ENCODE results near the gene INSYN2B.

INSYN2B gene

DNA sequence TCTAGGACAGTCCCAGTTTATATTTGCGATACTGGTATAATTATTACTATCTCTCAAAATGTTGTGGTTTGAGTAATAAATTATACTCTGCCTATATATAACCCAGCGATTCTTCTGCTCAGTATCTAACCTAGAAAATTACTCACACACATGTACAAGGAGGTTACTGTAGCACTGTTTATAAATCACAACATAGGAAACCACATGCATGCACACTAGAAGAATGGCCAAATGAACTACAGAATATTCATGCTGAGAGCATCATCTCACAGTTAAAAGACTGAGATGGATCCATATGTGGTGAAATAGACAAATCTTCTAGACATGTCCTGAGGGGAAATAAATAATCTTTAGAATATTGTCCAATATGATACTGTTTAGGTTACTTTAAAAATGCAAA lies 62.1 kb downstream of the INSYN2B start:
- peaks cover 10% of the 10 kb centered on the region for H3K36me3 Mint-ChIP-seq (ENCODE audit: insufficient read depth)
- H3K27me3 Mint-ChIP-seq = no peaks in the 10 kb centered on the region
- H3K9me3 Mint-ChIP-seq = no peaks in the 10 kb centered on the region
- no peak overlapping the region for H3K27ac Mint-ChIP-seq (ENCODE audit: low read depth)
- H3K4me3 Mint-ChIP-seq = no peak overlapping the region
- peaks cover 23% of the 10 kb centered on the region for H3K4me1 Mint-ChIP-seq
- DNase-seq (ENCODE audit: low spot score in 2 of 2) = no peak
- no peak for ATAC-seq (replicated peaks; ENCODE audit: extremely low read depth, poor library complexity, severe bottlenecking)

DNA sequence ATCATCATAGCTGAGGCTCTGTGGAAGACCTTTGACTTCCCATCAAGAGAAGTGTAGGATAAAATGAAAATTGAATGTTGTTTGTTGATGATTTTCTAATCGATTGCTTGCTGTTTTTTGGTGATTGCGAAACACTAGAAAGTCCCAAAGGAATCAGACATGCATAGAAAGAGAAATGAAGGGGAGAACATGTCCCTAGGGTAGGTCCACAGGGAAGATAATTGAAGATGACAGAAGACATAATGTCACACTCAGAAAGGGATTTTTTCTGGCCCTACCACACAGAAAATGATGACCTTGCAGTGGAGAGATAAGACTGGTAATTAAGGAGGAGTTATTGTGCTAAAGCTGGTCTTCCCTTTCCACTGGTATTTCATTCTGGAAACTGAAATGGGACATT lies 62.8 kb downstream of the INSYN2B start:
- Mint-ChIP-seq H3K4me3 (no peak overlapping the region), H3K36me3 (ENCODE audit: insufficient read depth) (peaks cover 9% of the 10 kb centered on the region), H3K9me3 (no peaks in the 10 kb centered on the region), H3K27ac (ENCODE audit: low read depth) (no peak overlapping the region), H3K4me1 (peaks cover 23% of the 10 kb centered on the region), H3K27me3 (no peaks in the 10 kb centered on the region)
- DNase-seq (ENCODE audit: low spot score in 2 of 2) (no peak), ATAC-seq (replicated peaks; ENCODE audit: extremely low read depth, poor library complexity, severe bottlenecking) (no peak)

DNA sequence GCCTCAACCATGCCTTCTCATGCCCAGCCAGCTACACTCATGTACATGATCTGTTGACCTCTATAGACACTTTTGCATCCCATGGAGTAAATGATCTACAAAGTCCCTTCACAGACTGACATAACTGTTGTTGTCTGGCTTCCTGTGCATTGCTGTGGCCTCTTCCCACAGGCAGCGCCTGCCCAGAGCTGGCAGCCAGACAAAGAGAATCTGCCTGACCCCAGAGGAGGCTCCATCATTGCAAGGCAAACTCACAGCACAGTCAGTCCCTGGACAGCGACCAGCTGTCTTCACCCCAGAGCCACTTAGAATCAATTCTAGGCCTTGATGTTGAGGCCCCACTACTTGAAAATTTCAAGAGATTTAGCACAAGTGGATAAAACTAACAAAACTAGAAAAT lies 65.5 kb downstream of the INSYN2B start:
- ATAC-seq (replicated peaks; ENCODE audit: extremely low read depth, poor library complexity, severe bottlenecking) (no peak), DNase-seq (ENCODE audit: low spot score in 2 of 2) (no peak)
- Mint-ChIP-seq H3K27me3 (no peaks in the 10 kb centered on the region), H3K36me3 (ENCODE audit: insufficient read depth) (peaks cover 9% of the 10 kb centered on the region), H3K27ac (ENCODE audit: low read depth) (no peak overlapping the region), H3K4me3 (no peak overlapping the region), H3K9me3 (no peaks in the 10 kb centered on the region), H3K4me1 (peaks cover 32% of the 10 kb centered on the region)

DNA sequence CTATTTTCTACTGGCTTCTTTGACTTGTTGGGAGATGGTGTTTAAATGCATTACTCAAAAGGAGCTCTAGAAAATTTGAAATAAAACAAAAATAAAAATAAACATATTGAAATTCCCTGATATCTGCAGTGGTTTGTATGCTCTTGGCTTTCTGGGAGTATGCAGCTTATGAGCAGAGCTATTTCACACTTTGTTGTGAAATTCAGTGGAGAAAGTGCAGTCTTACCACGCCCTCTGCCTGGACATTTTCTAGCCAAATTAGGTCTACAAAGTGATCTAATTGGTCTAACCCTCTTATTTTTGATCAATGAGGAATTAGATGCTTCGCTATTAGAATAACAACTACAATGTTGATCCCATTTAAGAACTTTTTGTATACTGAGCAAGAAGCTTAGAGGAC lies 66.8 kb downstream of the INSYN2B start:
- Mint-ChIP-seq H3K4me3 (no peak overlapping the region), H3K27ac (ENCODE audit: low read depth) (no peak overlapping the region), H3K36me3 (ENCODE audit: insufficient read depth) (peaks cover 5% of the 10 kb centered on the region), H3K9me3 (no peaks in the 10 kb centered on the region), H3K4me1 (peaks cover 29% of the 10 kb centered on the region), H3K27me3 (no peaks in the 10 kb centered on the region)
- no peak for ATAC-seq (replicated peaks; ENCODE audit: extremely low read depth, poor library complexity, severe bottlenecking)
- no peak for DNase-seq (ENCODE audit: low spot score in 2 of 2)

DNA sequence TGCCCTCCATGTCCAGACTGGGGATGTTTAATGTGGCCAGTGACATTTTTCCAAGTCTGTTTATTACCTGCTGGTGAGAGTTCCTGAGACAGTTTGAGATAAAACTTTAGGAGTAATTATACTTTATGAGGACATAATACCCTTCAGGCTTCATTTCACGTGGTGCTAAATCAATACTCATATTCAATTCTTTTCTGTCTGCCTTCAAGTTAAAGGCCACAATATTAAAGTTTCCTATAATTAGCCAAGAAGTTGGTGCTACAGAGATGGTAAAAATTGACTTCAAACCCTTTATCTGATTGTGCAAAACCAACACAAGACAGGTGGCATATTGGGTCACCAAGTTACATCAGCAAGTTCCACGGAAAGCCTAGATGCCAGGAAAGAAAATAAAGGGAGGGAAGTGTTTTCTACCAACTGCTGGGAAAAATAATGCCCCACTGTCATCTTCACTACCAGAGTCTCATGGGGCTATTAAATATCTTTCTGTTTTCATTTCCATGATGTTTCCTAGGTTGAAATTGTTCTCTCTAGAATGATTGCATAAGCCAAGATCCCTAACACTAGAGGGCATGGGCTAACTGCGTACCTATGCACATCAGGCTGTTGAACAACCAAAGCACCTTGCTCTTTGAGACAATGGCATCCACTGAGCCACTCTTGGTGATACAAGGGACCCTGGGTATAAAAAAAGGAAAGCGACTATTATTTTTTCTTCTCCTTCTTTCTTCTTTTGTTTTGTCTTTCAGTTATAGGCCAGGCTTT lies 68.7 kb downstream of the INSYN2B start:
- Mint-ChIP-seq H3K4me3 (no peak overlapping the region), H3K27me3 (no peaks in the 10 kb centered on the region), H3K9me3 (no peaks in the 10 kb centered on the region), H3K36me3 (ENCODE audit: insufficient read depth) (peaks cover 7% of the 10 kb centered on the region), H3K4me1 (peaks cover 30% of the 10 kb centered on the region), H3K27ac (ENCODE audit: low read depth) (no peak overlapping the region)
- DNase-seq (ENCODE audit: low spot score in 2 of 2) = no peak
- no peak for ATAC-seq (replicated peaks; ENCODE audit: extremely low read depth, poor library complexity, severe bottlenecking)

DNA sequence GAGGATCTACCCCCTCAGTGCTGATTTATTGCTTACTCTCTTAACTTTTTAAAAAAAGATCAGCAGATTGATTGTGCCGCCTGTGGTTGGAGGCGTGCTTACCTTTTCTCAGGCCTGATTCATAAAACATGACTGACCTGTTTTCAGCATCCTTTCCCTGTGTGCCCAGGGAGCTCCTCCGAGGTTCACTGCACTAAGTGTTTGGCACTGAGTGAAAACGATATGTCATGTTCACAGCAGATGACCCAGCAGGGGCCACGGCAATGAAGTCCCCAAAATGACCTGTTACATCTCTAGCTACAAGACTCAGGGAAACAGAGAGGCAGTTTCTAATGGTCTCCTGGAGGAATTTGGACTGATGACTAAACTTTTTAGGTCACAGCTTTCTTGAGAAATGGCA lies 69.9 kb downstream of the INSYN2B start:
- H3K9me3 Mint-ChIP-seq = no peaks in the 10 kb centered on the region
- ATAC-seq (replicated peaks; ENCODE audit: extremely low read depth, poor library complexity, severe bottlenecking) = no peak
- H3K27ac Mint-ChIP-seq (ENCODE audit: low read depth) = no peak overlapping the region
- H3K4me3 Mint-ChIP-seq = no peak overlapping the region
- H3K4me1 Mint-ChIP-seq = peaks cover 30% of the 10 kb centered on the region
- H3K27me3 Mint-ChIP-seq = no peaks in the 10 kb centered on the region
- DNase-seq (ENCODE audit: low spot score in 2 of 2) = no peak
- H3K36me3 Mint-ChIP-seq (ENCODE audit: insufficient read depth) = peaks cover 6% of the 10 kb centered on the region

DNA sequence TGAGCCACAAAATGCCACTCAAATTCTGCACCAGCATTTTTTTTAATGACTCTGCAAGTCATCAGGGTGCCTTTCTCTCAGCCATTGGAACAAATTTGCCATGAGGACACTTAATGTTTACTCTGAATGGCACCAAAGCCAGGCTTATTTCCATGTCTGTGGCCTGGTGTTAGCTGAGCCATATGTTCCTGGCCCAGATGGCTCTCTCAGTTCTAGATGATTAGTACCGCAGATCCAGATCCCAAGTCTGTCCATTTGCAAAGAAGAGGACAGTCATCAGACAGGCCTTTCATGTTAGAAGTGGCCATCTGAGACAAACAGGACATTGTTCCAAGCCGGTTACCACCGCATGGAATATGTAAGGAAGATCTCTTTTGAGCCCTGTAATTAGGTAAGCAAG lies 70.3 kb downstream of the INSYN2B start:
- DNase-seq (ENCODE audit: low spot score in 2 of 2) (no peak), ATAC-seq (replicated peaks; ENCODE audit: extremely low read depth, poor library complexity, severe bottlenecking) (no peak)
- Mint-ChIP-seq H3K4me1 (peaks cover 32% of the 10 kb centered on the region), H3K4me3 (no peak overlapping the region), H3K36me3 (ENCODE audit: insufficient read depth) (peaks cover 6% of the 10 kb centered on the region), H3K9me3 (no peaks in the 10 kb centered on the region), H3K27me3 (no peaks in the 10 kb centered on the region), H3K27ac (ENCODE audit: low read depth) (no peak overlapping the region)

DNA sequence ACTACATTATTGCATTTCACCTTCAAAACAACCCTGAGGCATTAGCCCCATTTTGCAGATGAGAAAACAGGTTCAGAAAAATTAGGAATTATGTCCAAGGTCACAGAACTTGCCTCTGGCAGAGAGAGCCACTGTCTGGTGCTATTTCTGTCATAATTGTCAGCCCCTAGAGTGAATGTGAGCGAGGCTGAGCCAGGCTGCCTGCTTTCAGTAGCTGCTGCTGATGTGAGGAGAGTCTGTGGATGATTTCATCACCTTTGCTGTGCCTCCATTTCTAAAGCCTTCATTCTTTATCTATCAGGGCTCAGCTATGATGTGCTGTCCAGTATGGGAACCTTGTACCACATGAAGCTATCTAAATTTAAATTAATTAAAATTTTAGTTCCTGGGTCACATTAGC lies 71.4 kb downstream of the INSYN2B start:
- H3K9me3 Mint-ChIP-seq = no peaks in the 10 kb centered on the region
- H3K27me3 Mint-ChIP-seq = no peaks in the 10 kb centered on the region
- H3K4me1 Mint-ChIP-seq = peaks cover 25% of the 10 kb centered on the region

DNA sequence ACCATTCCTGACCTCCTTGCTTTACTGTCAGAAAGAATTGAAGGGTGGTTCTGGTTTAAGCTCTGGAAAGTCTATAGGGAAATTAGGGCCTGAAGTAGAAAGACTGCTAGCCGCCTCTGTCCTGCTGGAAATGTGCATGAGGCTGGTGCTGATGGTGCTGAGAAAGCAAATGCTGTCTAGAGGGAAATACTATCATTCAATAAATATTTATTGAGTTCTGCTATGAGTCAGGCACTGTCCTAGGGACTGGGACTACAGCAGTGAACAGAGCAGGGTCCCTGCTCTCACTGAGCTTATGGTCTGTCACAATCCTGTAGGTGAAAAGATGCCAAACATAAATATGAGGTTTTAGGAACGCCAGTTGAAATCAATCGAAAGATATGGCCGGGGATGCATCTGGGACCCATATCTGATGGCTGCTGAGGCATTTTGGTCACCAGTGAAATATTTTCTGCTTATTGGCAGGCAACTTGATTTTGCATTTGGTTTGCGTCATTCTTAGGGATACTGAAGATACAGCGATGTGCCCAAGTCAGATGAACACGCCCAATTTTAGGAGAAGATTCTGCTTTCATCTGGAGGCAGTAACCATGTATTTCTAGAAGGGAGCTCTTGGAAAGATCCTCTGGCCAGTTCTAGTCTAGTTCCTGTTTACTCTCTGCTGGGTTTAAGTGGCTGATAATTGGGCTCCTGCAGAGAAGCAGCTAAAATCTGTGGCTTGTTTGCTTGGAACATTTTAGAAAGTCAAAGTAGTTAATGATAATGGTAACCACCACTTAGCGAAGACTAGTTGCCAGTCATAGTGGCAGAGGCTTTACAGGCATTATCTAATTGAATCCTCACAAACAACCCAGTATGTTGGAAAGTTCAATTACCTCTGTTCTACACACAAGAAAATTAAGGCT lies 73.3 kb downstream of the INSYN2B start:
- ATAC-seq (replicated peaks; ENCODE audit: extremely low read depth, poor library complexity, severe bottlenecking) = no peak
- H3K9me3 Mint-ChIP-seq = no peaks in the 10 kb centered on the region
- no peak overlapping the region for H3K27ac Mint-ChIP-seq (ENCODE audit: low read depth)
- peaks cover 8% of the 10 kb centered on the region for H3K36me3 Mint-ChIP-seq (ENCODE audit: insufficient read depth)
- H3K27me3 Mint-ChIP-seq = no peaks in the 10 kb centered on the region
- H3K4me3 Mint-ChIP-seq = no peak overlapping the region
- no peak for DNase-seq (ENCODE audit: low spot score in 2 of 2)
- H3K4me1 Mint-ChIP-seq = peaks cover 42% of the 10 kb centered on the region

More for the DNA sequence above, 71.4 kb downstream of the INSYN2B start:
- DNase-seq (ENCODE audit: low spot score in 2 of 2) (no peak), ATAC-seq (replicated peaks; ENCODE audit: extremely low read depth, poor library complexity, severe bottlenecking) (no peak)
- Mint-ChIP-seq H3K4me3 (no peak overlapping the region), H3K27ac (ENCODE audit: low read depth) (no peak overlapping the region), H3K36me3 (ENCODE audit: insufficient read depth) (peaks cover 4% of the 10 kb centered on the region)

DNA sequence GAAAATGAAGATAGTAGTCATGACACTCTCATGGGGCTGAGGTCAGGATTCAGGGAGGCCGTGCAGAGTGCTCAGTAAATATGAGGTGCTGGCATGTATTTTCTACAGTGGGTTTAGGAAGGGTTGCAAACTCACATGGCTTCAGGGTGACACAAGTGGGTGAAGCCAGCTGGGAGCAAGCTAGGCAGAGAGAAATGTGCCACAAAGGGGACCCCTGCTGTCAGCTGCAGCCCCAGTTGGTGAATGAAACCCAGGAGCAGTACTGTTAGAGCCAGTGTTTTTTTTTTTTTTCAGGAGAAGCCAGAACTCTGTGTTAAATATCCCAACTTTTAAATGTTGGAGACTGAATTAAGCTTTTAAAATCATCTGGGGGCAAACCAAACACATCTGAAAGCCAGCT lies 75.3 kb downstream of the INSYN2B start:
- Mint-ChIP-seq H3K4me1 (peaks cover 54% of the 10 kb centered on the region), H3K27ac (ENCODE audit: low read depth) (no peak overlapping the region), H3K36me3 (ENCODE audit: insufficient read depth) (peaks cover 17% of the 10 kb centered on the region), H3K4me3 (no peak overlapping the region), H3K27me3 (no peaks in the 10 kb centered on the region), H3K9me3 (no peaks in the 10 kb centered on the region)
- no peak for ATAC-seq (replicated peaks; ENCODE audit: extremely low read depth, poor library complexity, severe bottlenecking)
- DNase-seq (ENCODE audit: low spot score in 2 of 2) = no peak

DNA sequence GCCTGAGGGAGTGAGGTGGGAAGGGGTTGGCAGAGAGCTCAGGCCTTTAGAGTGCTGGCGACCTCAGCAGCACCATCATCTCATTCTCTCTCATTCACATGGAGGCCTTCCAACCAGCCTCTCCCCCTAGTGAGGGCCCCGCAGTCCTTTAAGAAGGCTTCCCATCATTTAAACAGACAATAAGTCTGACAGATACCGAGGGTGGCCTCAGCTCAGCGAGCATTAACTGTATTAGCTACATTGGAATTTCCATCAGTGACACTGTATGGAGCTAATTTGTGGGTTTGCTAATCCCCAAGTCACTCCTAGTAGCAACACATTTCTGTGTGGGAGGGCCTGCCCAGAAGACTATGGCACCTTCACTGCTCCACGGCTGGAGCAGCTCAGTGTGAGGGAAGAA lies 75.8 kb downstream of the INSYN2B start:
- Mint-ChIP-seq H3K36me3 (ENCODE audit: insufficient read depth) (peaks cover 16% of the 10 kb centered on the region), H3K4me3 (no peak overlapping the region), H3K4me1 (peaks cover 54% of the 10 kb centered on the region), H3K27me3 (no peaks in the 10 kb centered on the region), H3K9me3 (no peaks in the 10 kb centered on the region), H3K27ac (ENCODE audit: low read depth) (no peak overlapping the region)
- ATAC-seq (replicated peaks; ENCODE audit: extremely low read depth, poor library complexity, severe bottlenecking) (no peak), DNase-seq (ENCODE audit: low spot score in 2 of 2) (no peak)

DNA sequence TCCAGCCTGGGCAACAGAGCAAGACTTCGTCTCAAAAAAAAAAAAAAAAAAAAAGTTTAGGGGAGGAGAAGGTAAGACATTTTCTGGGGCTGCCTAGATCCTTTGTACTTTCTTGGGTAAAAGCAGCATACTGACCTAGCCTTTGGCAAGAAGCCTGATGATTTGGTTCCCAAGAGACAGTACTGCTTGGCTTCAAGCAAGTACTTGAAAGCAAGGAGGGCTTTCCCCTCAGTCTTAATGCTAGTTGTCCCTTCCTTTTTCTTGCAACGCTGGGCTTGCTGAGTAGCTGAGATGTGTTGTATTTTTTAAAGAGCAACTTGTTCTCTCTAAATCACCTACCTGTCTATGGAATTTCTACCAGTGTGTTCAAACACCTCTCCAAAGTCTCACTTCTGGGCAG lies 76.2 kb downstream of the INSYN2B start:
- no peak for ATAC-seq (replicated peaks; ENCODE audit: extremely low read depth, poor library complexity, severe bottlenecking)
- peaks cover 16% of the 10 kb centered on the region for H3K36me3 Mint-ChIP-seq (ENCODE audit: insufficient read depth)
- no peak overlapping the region for H3K4me3 Mint-ChIP-seq
- no peak overlapping the region for H3K27ac Mint-ChIP-seq (ENCODE audit: low read depth)
- H3K27me3 Mint-ChIP-seq = no peaks in the 10 kb centered on the region
- DNase-seq (ENCODE audit: low spot score in 2 of 2) = no peak
- H3K4me1 Mint-ChIP-seq = peaks cover 58% of the 10 kb centered on the region
- H3K9me3 Mint-ChIP-seq = no peaks in the 10 kb centered on the region

DNA sequence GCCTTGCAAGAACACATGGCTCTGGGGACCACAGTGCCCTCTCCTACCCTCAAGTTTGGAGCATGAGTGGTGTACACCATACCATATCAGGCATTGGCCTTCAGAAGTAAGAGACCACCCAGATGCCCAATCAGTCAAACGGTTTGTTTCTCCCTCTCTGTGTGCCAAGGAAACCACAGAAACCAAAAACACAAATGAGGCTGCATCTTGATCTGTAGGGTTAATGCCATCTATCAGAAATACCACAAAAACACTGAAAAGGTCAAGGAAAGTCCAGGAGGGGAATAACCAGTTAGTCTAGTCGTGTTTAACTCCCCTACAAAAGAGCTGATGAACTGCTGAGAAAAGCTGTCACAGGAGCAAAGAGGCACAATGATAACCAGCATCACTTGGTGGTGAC lies 78.4 kb downstream of the INSYN2B start:
- H3K9me3 Mint-ChIP-seq = no peaks in the 10 kb centered on the region
- H3K27me3 Mint-ChIP-seq = no peaks in the 10 kb centered on the region
- H3K4me1 Mint-ChIP-seq = peaks cover 59% of the 10 kb centered on the region
- H3K27ac Mint-ChIP-seq (ENCODE audit: low read depth) = peak overlapping the region; percentile 29
- H3K36me3 Mint-ChIP-seq (ENCODE audit: insufficient read depth) = peaks cover 16% of the 10 kb centered on the region
- H3K4me3 Mint-ChIP-seq = no peak overlapping the region
- DNase-seq (ENCODE audit: low spot score in 2 of 2) (no peak), ATAC-seq (replicated peaks; ENCODE audit: extremely low read depth, poor library complexity, severe bottlenecking) (no peak)
